A673 (cell line): Measurements from ENCODE around the gene SF3B1. TPM values are rescaled to one million over a fixed set of nuclear protein-coding genes. Genes with fewer than 3 reads are reported as not detected.
"Not testable (repeated sequence)": the region's sequence is repeated elsewhere in the genome, so short reads cannot be mapped to it uniquely, and the experiment has no call there.

Experiments
- Bru-seq: library from RNA; stranded (reverse); fragments of 400-500 nt; gene quantifications from one replicate; lab custom pipeline; 2021; lab: Mats Ljungman, UMichigan
- BruChase-seq, 2 experiments: library from RNA; stranded (reverse); fragments of 400-500 nt; gene quantifications; one replicate each; lab custom pipeline; 2021; lab: Mats Ljungman, UMichigan
- BruUV-seq: library from RNA; stranded (reverse); fragments of 400-500 nt; replicated peaks from 2 replicates; lab custom pipeline; 2021; lab: Mats Ljungman, UMichigan
- CTCF ChIA-PET: fragments of 300-600 bp; sonication (Branson Sonifier 250); formaldehyde crosslinking; loops from one replicate; lab custom pipeline; 2022; ENCODE audit warnings: antibody characterized with exemption; lab: Charles Lee
- POLR2A ChIA-PET: fragments of 300-600 bp; sonication (Branson Sonifier 250); formaldehyde crosslinking; loops from one replicate; lab custom pipeline; 2022; ENCODE audit warnings: antibody characterized with exemption; ENCODE audit not compliant: low non-redundant PET; lab: Charles Lee
- DNase-seq: peaks from one replicate; pipeline ENCODE4 v3.0.0-alpha.2; 2015; ENCODE audit warnings: low spot score
- H3K27ac ChIP-seq: fragments of 200-600 bp; sonication (generic); 2 replicates; pipeline ENCODE4 v1.5.1; 2016; ENCODE audit warnings: mixed run types, low read depth, mild to moderate bottlenecking, mixed read lengths, antibody characterized with exemption, low read length; ENCODE audit not compliant: poor library complexity, severe bottlenecking
- H3K27me3 ChIP-seq: fragments of 200-600 bp; sonication (generic); replicated peaks from 2 replicates; pipeline ENCODE4 v1.6.1; 2017; ENCODE audit warnings: mixed run types, low read depth, mild to moderate bottlenecking, mixed read lengths, antibody characterized with exemption, low read length; ENCODE audit not compliant: insufficient read depth, poor library complexity
- H3K36me3 ChIP-seq: fragments of 200-600 bp; sonication (generic); 2 replicates; pipeline ENCODE4 v1.6.1; 2016; ENCODE audit warnings: mixed run types, mild to moderate bottlenecking, mixed read lengths, antibody characterized with exemption, low read length; ENCODE audit not compliant: insufficient read depth, poor library complexity, severe bottlenecking
- H3K4me1 ChIP-seq: fragments of 200-600 bp; sonication (generic); 2 replicates; pipeline ENCODE4 v1.6.1; 2017; ENCODE audit warnings: mixed run types, mild to moderate bottlenecking, mixed read lengths, antibody characterized with exemption, low read length; ENCODE audit not compliant: insufficient read depth, poor library complexity, severe bottlenecking
- H3K4me3 ChIP-seq: fragments of 200-600 bp; sonication (generic); 2 replicates; pipeline ENCODE4 v1.5.1; 2016; ENCODE audit warnings: low read depth, mixed run types, mild to moderate bottlenecking, mixed read lengths, low read length; ENCODE audit not compliant: poor library complexity, severe bottlenecking
- H3K9me3 ChIP-seq: fragments of 200-600 bp; sonication (generic); 2 replicates; pipeline ENCODE4 v1.6.1; 2016; ENCODE audit warnings: mixed run types, low read depth, mild to moderate bottlenecking, mixed read lengths, antibody characterized with exemption, low read length; ENCODE audit not compliant: poor library complexity, severe bottlenecking
- CTCF ChIP-seq: fragments of 300-800, 200-600 bp; sonication (generic); conservative IDR thresholded peaks from 2 replicates; pipeline ENCODE4 v1.5.1; 2017; ENCODE audit warnings: low read depth, mild to moderate bottlenecking, antibody characterized with exemption, low read length, moderate library complexity, mixed read lengths
- EZH2 ChIP-seq: fragments of 200-600 bp; sonication (generic); IDR thresholded peaks from 2 replicates; pipeline ENCODE4 v1.6.1; 2017; ENCODE audit warnings: borderline replicate concordance, low read depth, mild to moderate bottlenecking, mixed read lengths, antibody characterized with exemption, low read length; ENCODE audit not compliant: poor library complexity, severe bottlenecking
- intact Hi-C: fragments of 100-400 bp; cut with micrococcal nuclease; formaldehyde crosslinking; loops from one replicate; pipeline ENCODE4 v1.10.0; 2022; ENCODE audit not compliant: unreplicated experiment
- long read RNA-seq: library from polyadenylated mRNA; stranded (forward); transcript quantifications from one replicate; pipeline ENCODE4 v2.0.0, GENCODE V29; 2022
- total RNA-seq: library from RNA; stranded (reverse); gene quantifications from 2 replicates; pipeline ENCODE4 v1.2.3, GENCODE V29; 2021

Gene SF3B1
- total RNA-seq (287 and 297 TPM in 2 replicates), Bru-seq, nascent RNA (percentile 97 among the genes with signal in this experiment), BruChase-seq, experiment 1, labeled RNA remaining after a 2-hour chase (percentile 97 among the genes with signal in this experiment), BruChase-seq, experiment 2, labeled RNA remaining after a 6-hour chase (percentile 98 among the genes with signal in this experiment)
- long read RNA-seq, full-length matches to known transcripts = 664 of 761 reads
- long read RNA-seq, partial matches to known transcripts = 48 of 761 reads
- long read RNA-seq, other reads (novel, unspliced or antisense) = 49 of 761 reads

DNA sequence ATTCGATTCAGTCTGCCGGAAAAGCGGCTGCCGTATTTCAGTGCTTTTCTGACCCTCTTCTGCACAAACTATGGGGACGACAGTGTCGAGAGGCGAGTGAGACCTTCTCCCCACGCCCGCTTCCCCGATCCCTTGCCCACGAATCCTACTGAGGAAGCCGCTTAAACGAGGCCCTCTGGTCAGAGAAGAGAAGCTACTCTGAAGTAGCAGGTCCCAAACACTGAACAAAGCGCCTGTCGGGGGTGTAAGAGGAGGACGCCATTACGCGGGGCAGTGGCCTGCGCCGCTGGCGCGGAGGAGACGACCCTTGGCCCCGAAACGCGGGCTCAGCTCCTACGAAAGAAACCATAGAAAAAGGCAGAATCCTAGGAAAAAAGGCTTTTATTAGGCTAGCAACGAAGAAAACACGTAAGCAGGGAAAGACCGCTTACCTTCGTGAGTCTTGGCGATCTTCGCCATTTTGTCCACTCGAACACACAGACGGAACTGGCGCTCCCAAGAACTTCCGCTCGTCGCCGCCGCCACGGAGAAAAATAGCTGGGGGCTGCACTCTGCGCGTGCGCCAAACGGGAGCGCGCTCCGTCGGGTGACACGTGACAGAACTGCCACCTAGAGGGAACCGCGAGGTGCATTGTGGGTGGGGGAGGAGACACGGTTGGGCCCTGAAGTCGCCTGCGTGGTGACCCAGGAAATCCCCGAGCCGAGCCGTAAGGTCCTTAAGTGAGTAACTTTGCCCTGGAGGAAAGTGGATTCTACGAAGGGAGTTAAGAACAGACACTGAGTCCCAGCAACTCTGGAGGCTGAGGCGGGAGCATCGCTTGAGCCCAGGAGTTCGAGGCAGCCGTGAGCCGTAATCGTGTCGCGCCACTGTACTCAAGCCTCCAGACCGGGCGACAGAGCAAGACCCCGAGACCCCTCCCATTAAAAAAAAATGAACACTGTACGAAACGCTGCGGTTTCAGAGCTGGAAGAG is at the start of gene SF3B1:
TSS of gene SF3B1 (minus strand) at position 488 of the 973 bp plus-strand sequence. CDS start at position 459, 29 bp downstream.
- no peak for TF ChIP-seq EZH2
- no peak for TF ChIP-seq CTCF
- Histone ChIP-seq H3K4me3 (peak within 1 kb of the TSS; percentile 82), H3K36me3 (peaks cover 1% of the 10 kb centered on the region), H3K9me3 (no peaks in the 10 kb centered on the region), H3K27ac (peak within 1 kb of the TSS; percentile 96), H3K4me1 (peaks cover 16% of the 10 kb centered on the region), H3K27me3 (no peaks in the 10 kb centered on the region)
- intact Hi-C loops = no loop called here
- no TSS peak for BruUV-seq
- ChIA-PET POLR2A (interaction anchor here (1.0 kb wide), 1 partner anchor 18 kb away, joined by 4 read pairs; no protein-coding TSS in a partner anchor), CTCF (interaction anchor here (0.5 to 1.2 kb wide), 2 partner anchors 13 to 18 kb away, joined by 3 read pairs; partner anchors contain the start of gene COQ10B)
- DNase-seq = peak; percentile 99

- H3K27ac ChIP-seq, H3K4me1 ChIP-seq, H3K27me3 ChIP-seq, BruUV-seq, H3K9me3 ChIP-seq, DNase-seq, intact Hi-C loops, H3K4me3 ChIP-seq: not testable (repeated sequence)
- H3K36me3 ChIP-seq = peaks cover 35% of the 10 kb centered on the region
- CTCF ChIA-PET = interaction anchor here (0.6 kb wide), 1 partner anchor 16 kb away, joined by 3 read pairs; no protein-coding TSS in a partner anchor
- POLR2A ChIA-PET = interaction anchor here (0.7 kb wide), 1 partner anchor 32 kb away, joined by 6 read pairs; no protein-coding TSS in a partner anchor
Measured at GRCh38 chr2:197484248-197484647, 49.4 kb upstream of the SF3B1 start.

- Histone ChIP-seq H3K4me3 (no peak overlapping the region), H3K4me1 (no peaks in the 10 kb centered on the region), H3K27ac (no peak overlapping the region), H3K36me3 (peaks cover under 1% of the 10 kb centered on the region), H3K9me3 (peaks cover 8% of the 10 kb centered on the region), H3K27me3 (no peaks in the 10 kb centered on the region)
- ChIA-PET POLR2A (interaction anchor here (0.6 kb wide), 1 partner anchor 17 kb away, joined by 3 read pairs; no protein-coding TSS in a partner anchor), CTCF (no interaction called here)
- no peak for DNase-seq
- BruUV-seq = no TSS peak
- intact Hi-C loops = no loop called here
- no peak for TF ChIP-seq EZH2
- no peak for TF ChIP-seq CTCF
Measured at GRCh38 chr2:197480165-197481036, 45.6 kb upstream of the SF3B1 start.
